Thoracic aorta (tissue), 2 donors: Measurements from ENCODE around the gene KRTAP10-2. TPM values are rescaled to one million over a fixed set of nuclear protein-coding genes. Genes with fewer than 3 reads are reported as not detected.

ENCODE experiments used
- ATAC-seq: fragments of 150-250 bp; one replicate; pipeline ENCODE4 v1.8.0; 2017; ENCODE audit warnings: low read depth; ENCODE audit not compliant: insufficient number of reproducible peaks, low FRiP score
- DNase-seq: peaks from one replicate; pipeline ENCODE4 v3.0.0-alpha.2; 2020; ENCODE audit warnings: low spot score
- H3K27ac ChIP-seq, 2 donors: fragments of 200-600 bp; sonication (generic); 1 replicate in 1 of 2; 2 replicates in 1 of 2; pipeline ENCODE4 v1.5.1; 2016; ENCODE audit warnings: mild to moderate bottlenecking in 2 of 2, moderate library complexity in 2 of 2
- H3K27me3 ChIP-seq: fragments of 200-600 bp; sonication (generic); replicated peaks from 2 replicates; pipeline ENCODE4 v1.6.0; 2016; ENCODE audit warnings: mild to moderate bottlenecking; ENCODE audit not compliant: insufficient read depth
- H3K36me3 ChIP-seq: fragments of 200-600 bp; sonication (generic); one replicate; pipeline ENCODE4 v1.5.1; 2016
- H3K4me1 ChIP-seq, 2 donors: fragments of 200-600 bp; sonication (generic); 1 replicate in 1 of 2; 2 replicates in 1 of 2; pipeline versions ENCODE4 v1.5.1 to v1.6.0; 2016; ENCODE audit warnings: low read depth in 2 of 2, mild to moderate bottlenecking in 1 of 2; ENCODE audit not compliant: control insufficient read depth in 1 of 2
- H3K4me3 ChIP-seq: fragments of 200-600 bp; sonication (generic); 2 replicates; pipeline ENCODE4 v1.5.1; 2016; ENCODE audit warnings: mild to moderate bottlenecking
- H3K9me3 ChIP-seq: fragments of 200-600 bp; sonication (generic); 2 replicates; pipeline ENCODE4 v1.5.1; 2016
- CTCF ChIP-seq: fragments of 200-600 bp; sonication (generic); IDR thresholded peaks from one replicate; pipeline ENCODE4 v1.5.1; 2019; ENCODE audit warnings: antibody characterized with exemption
- total RNA-seq, 2 donors: library from RNA; depleted of rRNA; stranded (reverse); fragments of >200 nt; gene quantifications; one replicate each; pipeline versions ENCODE4 v1.1.0 to v1.2.3, GENCODE V29; 2016

KRTAP10-2 gene
- total RNA-seq, 2 donors from 2014 or later: not detected

GRCh38 chr21:44517175-44517899 is 34.0 kb downstream of the KRTAP10-2 start:
- no peak overlapping the region for H3K27ac ChIP-seq
- H3K27me3 ChIP-seq: no peaks in the 10 kb centered on the region
- ATAC-seq (no peak), DNase-seq (no peak)
- no peak overlapping the region for H3K4me3 ChIP-seq
- no peaks in the 10 kb centered on the region for H3K4me1 ChIP-seq
- no peak for TF ChIP-seq CTCF
- H3K9me3 ChIP-seq: no peaks in the 10 kb centered on the region
- no peaks in the 10 kb centered on the region for H3K36me3 ChIP-seq

GRCh38 chr21:44516828-44517174 is 34.5 kb downstream of the KRTAP10-2 start:
- H3K27me3 ChIP-seq: no peaks in the 10 kb centered on the region
- no peak overlapping the region for H3K4me3 ChIP-seq
- DNase-seq (no peak), ATAC-seq (no peak)
- no peak overlapping the region for H3K27ac ChIP-seq
- no peaks in the 10 kb centered on the region for H3K36me3 ChIP-seq
- H3K4me1 ChIP-seq: no peaks in the 10 kb centered on the region
- no peaks in the 10 kb centered on the region for H3K9me3 ChIP-seq
- TF ChIP-seq CTCF: no peak

- H3K4me3 ChIP-seq: no peak overlapping the region
- DNase-seq (no peak), ATAC-seq (no peak)
- no peaks in the 10 kb centered on the region for H3K9me3 ChIP-seq
- no peak overlapping the region for H3K27ac ChIP-seq
- H3K36me3 ChIP-seq: no peaks in the 10 kb centered on the region
- TF ChIP-seq CTCF: no peak
- H3K4me1 ChIP-seq: no peaks in the 10 kb centered on the region
- no peaks in the 10 kb centered on the region for H3K27me3 ChIP-seq
Measured at GRCh38 chr21:44516342-44516741, 35.0 kb downstream of the KRTAP10-2 start.

- Histone ChIP-seq H3K27me3 (no peaks in the 10 kb centered on the region), H3K36me3 (no peaks in the 10 kb centered on the region), H3K4me1 (peaks cover 0 to 2% of the 10 kb centered on the region in 2 donors), H3K27ac (no peak overlapping the region), H3K4me3 (no peak overlapping the region), H3K9me3 (no peaks in the 10 kb centered on the region)
- TF ChIP-seq CTCF: no peak
- DNase-seq (no peak), ATAC-seq (no peak)
Measured at GRCh38 chr21:44515359-44516165, 35.7 kb downstream of the KRTAP10-2 start.

GRCh38 chr21:44514746-44515358 is 36.5 kb downstream of the KRTAP10-2 start:
- no peak for DNase-seq
- ATAC-seq: no peak
- no peaks in the 10 kb centered on the region for H3K9me3 ChIP-seq
- TF ChIP-seq CTCF: no peak
- H3K4me1 ChIP-seq: peaks cover 0 to 6% of the 10 kb centered on the region in 2 donors
- H3K4me3 ChIP-seq: no peak overlapping the region
- no peaks in the 10 kb centered on the region for H3K36me3 ChIP-seq
- no peak overlapping the region for H3K27ac ChIP-seq
- no peaks in the 10 kb centered on the region for H3K27me3 ChIP-seq
